Spinal cord (tissue), 10 donors: ENCODE results near the gene LRRC8A. TPM values are rescaled to one million over a fixed set of nuclear protein-coding genes. Genes with fewer than 3 reads are reported as not detected.
A peak's percentile ranks its signal among the peaks of the same experiment; 100 is the strongest.

Source experiments
- DNase-seq, 6 donors: peaks; one replicate each; pipeline versions ENCODE4 v3.0.0 to v3.0.0-alpha.2; 2013 to 2015; ENCODE audit warnings: low spot score in 6 of 6, low read depth in 4 of 6
- H3K27ac ChIP-seq: one replicate; pipeline ENCODE4 v1.5.1; 2013; ENCODE audit warnings: low read depth, low read length, control low read depth
- H3K27me3 ChIP-seq: one replicate; pipeline ENCODE4 v1.6.1; 2013; ENCODE audit warnings: low read length; ENCODE audit not compliant: control insufficient read depth, insufficient read depth
- H3K36me3 ChIP-seq: one replicate; pipeline ENCODE4 v1.6.1; 2013; ENCODE audit warnings: low read length; ENCODE audit not compliant: control insufficient read depth, insufficient read depth
- H3K4me1 ChIP-seq: one replicate; pipeline ENCODE4 v1.6.1; 2013; ENCODE audit warnings: low read length; ENCODE audit not compliant: control insufficient read depth, insufficient read depth
- H3K4me3 ChIP-seq: one replicate; pipeline ENCODE4 v1.5.1; 2013; ENCODE audit warnings: low read depth, low read length, control low read depth
- H3K9me3 ChIP-seq: one replicate; pipeline ENCODE4 v1.6.1; 2013; ENCODE audit warnings: low read length; ENCODE audit not compliant: control insufficient read depth, insufficient read depth
- WGBS: methylation state at CpG from one replicate; pipeline ENCODE4 v1.1.5; 2013; ENCODE audit warnings: missing lambda C conversion rate; ENCODE audit not compliant: insufficient coverage; 5-methylcytosine and 5-hydroxymethylcytosine counted together
- polyA plus RNA-seq, 2 donors: library from polyadenylated mRNA; unstranded; fragments of 120-200 nt; gene quantifications; one replicate each; pipeline ENCODE4 v1.2.1, GENCODE V29; 2013; ENCODE audit not compliant: insufficient read length in 2 of 2
- total RNA-seq, 2 donors: library from RNA; depleted of rRNA in 1 of 2; stranded (reverse); fragments of 120-200 nt in 1 of 2; fragments of >200 nt in 1 of 2; gene quantifications; one replicate each; pipeline versions ENCODE4 v1.2.3 to v1.2.4, GENCODE V29; 2013 to 2014
- donor health status: healthy.

Gene LRRC8A
- total and polyA plus RNA-seq, 4 donors = 28.5 to 57.4 (median 42.9) TPM

GRCh38 chr9:128908372-128908771, 26.4 kb downstream of the LRRC8A start:
- Histone ChIP-seq H3K4me1 (peaks cover 21% of the 10 kb centered on the region), H3K9me3 (no peaks in the 10 kb centered on the region), H3K27ac (no peak overlapping the region), H3K27me3 (no peaks in the 10 kb centered on the region), H3K4me3 (no peak overlapping the region), H3K36me3 (peaks cover 66% of the 10 kb centered on the region)
- DNase-seq = no peak
- WGBS = 95% methylated on average over 24 of the region's 24 CpGs

- no peak overlapping the region for H3K27ac ChIP-seq
- H3K27me3 ChIP-seq = no peaks in the 10 kb centered on the region
- H3K9me3 ChIP-seq = no peaks in the 10 kb centered on the region
- DNase-seq = no peak
- H3K4me1 ChIP-seq = peaks cover 25% of the 10 kb centered on the region
- 90% methylated on average over 4 of the region's 4 CpGs for WGBS
- no peak overlapping the region for H3K4me3 ChIP-seq
- H3K36me3 ChIP-seq = peaks cover 80% of the 10 kb centered on the region
These were observed 27.9 kb downstream of the LRRC8A start for GRCh38 chr9:128909859-128910258.

DNA sequence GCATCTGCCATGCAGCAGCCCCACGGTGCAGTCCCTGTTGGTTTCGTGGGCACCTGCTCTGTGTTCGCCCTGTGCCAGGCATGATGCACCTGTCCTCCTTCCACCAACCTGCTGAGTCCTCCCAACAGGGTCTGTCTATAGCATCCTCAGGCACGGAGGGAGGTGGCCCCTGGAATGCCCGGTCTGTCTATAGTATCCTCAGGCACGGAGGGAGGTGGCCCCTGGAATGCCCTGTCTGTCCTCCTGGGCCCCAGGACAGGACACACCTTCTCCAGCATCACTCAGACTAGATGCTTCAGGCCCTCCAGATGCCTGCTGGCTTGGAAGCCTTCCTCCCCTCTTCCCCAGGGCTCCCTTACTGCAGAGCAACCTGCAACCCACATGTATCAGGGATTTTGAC, 29.0 kb downstream of the LRRC8A start:
- no peaks in the 10 kb centered on the region for H3K9me3 ChIP-seq
- H3K4me3 ChIP-seq = no peak overlapping the region
- 87% methylated on average over 6 of the region's 6 CpGs for WGBS
- no peaks in the 10 kb centered on the region for H3K27me3 ChIP-seq
- peaks cover 30% of the 10 kb centered on the region for H3K4me1 ChIP-seq
- no peak overlapping the region for H3K27ac ChIP-seq
- no peak for DNase-seq
- H3K36me3 ChIP-seq = peaks cover 87% of the 10 kb centered on the region

DNA sequence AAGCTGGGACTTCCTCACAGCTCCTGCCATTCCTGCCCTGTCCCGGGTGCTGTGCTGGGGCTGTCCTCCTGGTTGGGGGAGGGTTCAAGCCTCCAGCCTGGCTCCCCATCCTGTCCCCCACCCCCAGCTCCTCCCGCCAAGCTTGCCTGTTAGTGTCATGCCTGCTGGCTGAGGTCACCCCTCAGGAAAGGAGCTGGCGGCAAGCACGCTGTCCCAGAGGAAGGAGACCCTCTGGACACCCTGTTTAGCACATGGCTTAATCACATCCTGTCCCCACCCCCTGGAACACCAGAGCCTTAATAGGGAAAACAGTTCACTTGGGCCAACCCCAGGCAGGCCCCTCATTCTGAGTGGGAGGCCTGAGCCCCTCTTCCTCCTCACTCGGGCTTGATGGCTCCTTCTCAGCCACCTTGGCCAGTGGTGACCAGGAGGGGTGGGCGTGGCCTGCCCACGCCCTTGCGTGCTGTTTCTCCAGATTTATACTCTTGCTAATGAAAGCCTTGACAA, 29.6 kb downstream of the LRRC8A start:
- H3K4me1 ChIP-seq = peaks cover 36% of the 10 kb centered on the region
- no peaks in the 10 kb centered on the region for H3K27me3 ChIP-seq
- H3K4me3 ChIP-seq = no peak overlapping the region
- WGBS = 58% methylated on average over 8 of the region's 8 CpGs
- no peak for DNase-seq
- H3K9me3 ChIP-seq = no peaks in the 10 kb centered on the region
- H3K36me3 ChIP-seq = peaks cover 93% of the 10 kb centered on the region
- no peak overlapping the region for H3K27ac ChIP-seq

DNA sequence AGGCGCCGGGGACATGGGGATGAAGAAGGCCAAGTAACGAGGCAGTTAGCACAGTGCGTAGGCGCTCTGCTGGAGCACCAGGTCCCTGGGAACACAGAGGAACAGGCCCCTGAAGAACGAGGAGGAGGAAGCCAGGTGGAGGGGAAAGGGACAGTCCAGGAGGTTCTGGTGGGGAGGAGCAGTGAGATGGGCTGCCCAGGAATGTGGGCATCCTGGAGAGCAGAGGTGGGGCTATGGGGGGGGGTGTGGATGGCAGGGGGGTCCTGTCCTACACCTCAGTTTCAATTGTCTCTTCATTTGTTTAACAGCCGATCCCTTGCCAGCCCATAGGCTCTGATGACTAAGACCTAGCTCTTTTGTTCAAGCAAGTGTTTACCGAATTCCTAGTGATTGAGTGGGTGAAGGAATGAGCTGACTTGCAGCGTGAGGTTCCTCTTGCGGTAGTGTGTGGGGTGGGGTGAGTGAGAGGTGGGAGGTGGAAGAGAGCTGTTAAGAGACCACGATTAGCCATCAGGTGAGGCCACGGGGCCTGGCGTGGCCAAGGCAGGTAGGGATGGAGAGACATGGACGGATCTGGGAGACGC, 30.4 kb downstream of the LRRC8A start:
- no peak for DNase-seq
- peaks cover 44% of the 10 kb centered on the region for H3K4me1 ChIP-seq
- no peak overlapping the region for H3K27ac ChIP-seq
- H3K36me3 ChIP-seq = peaks cover 91% of the 10 kb centered on the region
- H3K27me3 ChIP-seq = no peaks in the 10 kb centered on the region
- H3K9me3 ChIP-seq = no peaks in the 10 kb centered on the region
- WGBS = 84% methylated on average over 15 of the region's 15 CpGs
- H3K4me3 ChIP-seq = no peak overlapping the region

GRCh38 chr9:128913048-128913900, 31.3 kb downstream of the LRRC8A start:
- WGBS = 92% methylated on average over 12 of the region's 15 CpGs
- no peak overlapping the region for H3K27ac ChIP-seq
- H3K9me3 ChIP-seq = no peaks in the 10 kb centered on the region
- H3K27me3 ChIP-seq = no peaks in the 10 kb centered on the region
- H3K36me3 ChIP-seq = peaks cover 91% of the 10 kb centered on the region
- no peak overlapping the region for H3K4me3 ChIP-seq
- H3K4me1 ChIP-seq = peaks cover 47% of the 10 kb centered on the region
- no peak for DNase-seq

DNA sequence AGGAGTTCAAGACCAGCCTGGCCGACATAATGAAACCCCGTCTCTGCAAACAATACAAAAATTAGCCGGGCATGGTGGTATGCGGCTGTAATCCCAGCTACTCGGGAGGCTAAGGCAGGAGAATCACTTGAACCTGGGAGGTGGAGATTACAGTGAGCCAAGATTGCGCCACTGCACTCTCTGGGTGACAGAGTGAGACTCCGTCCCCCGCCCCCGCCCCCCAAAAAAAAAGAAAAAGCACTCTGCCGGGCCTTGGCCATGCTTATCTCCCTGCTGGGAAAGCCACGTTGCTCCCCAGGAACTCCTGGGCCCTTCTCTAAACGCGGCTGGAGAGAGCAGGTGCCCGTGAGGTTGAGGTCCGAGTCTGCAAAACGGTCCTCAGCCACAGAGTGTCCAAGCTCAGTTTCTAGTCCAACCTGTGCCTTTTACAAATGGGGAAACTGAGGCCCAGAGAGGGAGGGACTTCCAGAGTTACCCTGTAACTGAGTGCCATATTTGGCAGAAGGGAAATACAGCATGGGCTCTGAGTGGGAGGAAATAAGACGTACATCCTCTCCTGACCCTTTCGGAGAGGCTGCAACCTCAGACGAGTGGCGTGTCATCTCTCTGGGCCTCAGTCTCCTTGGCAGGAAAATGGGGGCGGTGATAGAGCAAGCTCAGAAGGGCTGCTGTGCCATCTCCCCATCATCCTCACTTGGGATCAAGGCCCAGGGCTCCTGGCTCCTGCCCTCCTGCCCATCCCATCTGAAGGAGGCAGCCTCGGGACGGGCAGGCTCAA, 32.3 kb downstream of the LRRC8A start:
- Histone ChIP-seq H3K9me3 (no peaks in the 10 kb centered on the region), H3K4me3 (no peak overlapping the region), H3K27me3 (no peaks in the 10 kb centered on the region), H3K4me1 (peaks cover 48% of the 10 kb centered on the region), H3K36me3 (peaks cover 90% of the 10 kb centered on the region), H3K27ac (no peak overlapping the region)
- 87% methylated on average over 22 of the region's 23 CpGs for WGBS
- DNase-seq = no peak

GRCh38 chr9:128916204-128916603, 34.3 kb downstream of the LRRC8A start:
- whole genome bisulfite sequencing = 89% methylated on average over 17 of the region's 18 CpGs
- H3K9me3 ChIP-seq = no peaks in the 10 kb centered on the region
- H3K27me3 ChIP-seq = no peaks in the 10 kb centered on the region
- no peak overlapping the region for H3K4me3 ChIP-seq
- no peak for DNase-seq
- H3K36me3 ChIP-seq = peaks cover 73% of the 10 kb centered on the region
- H3K4me1 ChIP-seq = peaks cover 62% of the 10 kb centered on the region
- H3K27ac ChIP-seq = no peak overlapping the region

DNA sequence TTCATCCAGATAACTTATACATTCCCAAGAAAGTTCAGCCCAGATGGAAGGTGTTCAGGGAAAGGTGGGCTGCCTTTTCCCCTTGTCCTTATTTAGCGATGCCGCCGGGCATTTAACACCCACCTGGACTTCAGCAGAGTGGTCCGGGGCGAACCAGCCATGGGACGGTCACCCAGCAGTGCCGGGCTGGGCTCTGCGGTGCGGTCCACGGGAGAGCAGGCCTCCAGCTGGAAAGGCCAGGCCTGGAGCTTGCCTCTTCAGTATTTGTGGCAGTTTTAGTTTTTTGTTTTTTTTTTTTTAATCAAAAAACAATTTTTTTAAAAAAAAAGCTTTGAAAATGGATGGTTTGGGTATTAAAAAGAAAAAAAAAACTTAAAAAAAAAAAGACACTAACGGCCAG, 34.8 kb downstream of the LRRC8A start:
- WGBS = 93% methylated on average over 8 of the region's 11 CpGs
- no peaks in the 10 kb centered on the region for H3K9me3 ChIP-seq
- DNase-seq = no peak
- H3K4me1 ChIP-seq = peaks cover 62% of the 10 kb centered on the region
- H3K27me3 ChIP-seq = no peaks in the 10 kb centered on the region
- peak overlapping the region; percentile 27 for H3K27ac ChIP-seq
- H3K4me3 ChIP-seq = no peak overlapping the region
- peaks cover 68% of the 10 kb centered on the region for H3K36me3 ChIP-seq
